K562 (cell line): ENCODE data around the gene DYNLT5. TPM values are rescaled to one million over a fixed set of nuclear protein-coding genes. Genes with fewer than 3 reads are reported as not detected.

Experiments used
- ARID2 ChIP-seq: fragments of 450-650 bp; IDR thresholded peaks from 2 replicates; pipeline ENCODE4 v1.6.1; 2017; ENCODE audit warnings: antibody characterized with exemption, mild to moderate bottlenecking
- ATF2 ChIP-seq: sonication (generic); formaldehyde crosslinking; IDR thresholded peaks from 2 replicates; pipeline ENCODE4 v1.8.1; 2022; ENCODE audit warnings: missing genetic modification reagents
- CBX2 ChIP-seq: fragments of 200-600 bp; sonication (generic); IDR thresholded peaks from one replicate; pipeline ENCODE4 v1.6.1; 2012; ENCODE audit warnings: mild to moderate bottlenecking, low read length, inconsistent platforms; ENCODE audit not compliant: insufficient read depth, poor library complexity, severe bottlenecking
- CEBPB ChIP-seq: fragments of 450-650 bp; IDR thresholded peaks from 2 replicates; pipeline ENCODE4 v1.6.1; 2016; ENCODE audit warnings: missing genetic modification characterization, missing compliant biosample characterization
- CREB3 ChIP-seq: fragments of 450-650 bp; conservative IDR thresholded peaks from 2 replicates; pipeline ENCODE4 v1.6.1; 2016; ENCODE audit warnings: missing genetic modification characterization, low read depth, mild to moderate bottlenecking, missing compliant biosample characterization, moderate library complexity
- DPF2 ChIP-seq: fragments of 450-650 bp; IDR thresholded peaks from 2 replicates; pipeline ENCODE4 v1.6.1; 2016
- EP400 ChIP-seq: fragments of 450-650 bp; IDR thresholded peaks from 2 replicates; pipeline ENCODE4 v1.6.1; 2017; ENCODE audit warnings: antibody characterized with exemption, mild to moderate bottlenecking, moderate library complexity
- FOSL1 ChIP-seq: fragments of 200-800 bp; sonication (Bioruptor generic); conservative IDR thresholded peaks from 2 replicates; pipeline ENCODE4 v1.6.1; 2016; ENCODE audit warnings: missing genetic modification characterization, missing compliant biosample characterization
- GTF2A2 ChIP-seq: IDR thresholded peaks from 2 replicates; pipeline ENCODE4 v1.6.1; 2016; ENCODE audit warnings: mild to moderate bottlenecking, missing genetic modification characterization, missing compliant biosample characterization
- JUND ChIP-seq, 2 experiments: IDR thresholded peaks; 2 replicates in 1 of 2; 3 replicates in 1 of 2; pipeline ENCODE4 v1.6.1; 2011; ENCODE audit warnings: borderline replicate concordance in 2 of 2, low read depth in 2 of 2, low read length in 2 of 2, improper control_type of control experiment in 1 of 2, missing biosample characterization in 1 of 2, missing genetic modification characterization in 1 of 2, missing genetic modification reagents in 1 of 2
- KDM1A ChIP-seq, 2 experiments: fragments of 450-650 bp; IDR thresholded peaks; 2 replicates each; pipeline ENCODE4 v1.6.1; 2016; ENCODE audit warnings: mild to moderate bottlenecking in 2 of 2
- MECOM ChIP-seq: fragments of 250-450 bp; sonication (Bioruptor Pico); IDR thresholded peaks from 2 replicates; pipeline ENCODE4 v1.8.0; 2022; ENCODE audit warnings: inconsistent platforms
- MEIS2 ChIP-seq: fragments of 450-650 bp; IDR thresholded peaks from 2 replicates; pipeline ENCODE4 v1.6.1; 2014; ENCODE audit warnings: mild to moderate bottlenecking; ENCODE audit not compliant: partially characterized antibody
- PHF8 ChIP-seq: fragments of 200-600 bp; sonication (generic); IDR thresholded peaks from 2 replicates; pipeline ENCODE4 v1.6.1; 2012; ENCODE audit warnings: mixed run types, mild to moderate bottlenecking, inconsistent platforms, low read length, moderate library complexity, borderline replicate concordance
- RBBP5 ChIP-seq: fragments of 200-600 bp; sonication (generic); IDR thresholded peaks from 2 replicates; pipeline ENCODE4 v1.6.1; 2012; ENCODE audit warnings: borderline replicate concordance, mild to moderate bottlenecking, low read length, control low read depth, inconsistent platforms; ENCODE audit not compliant: insufficient read depth, poor library complexity, severe bottlenecking
- RBFOX2 ChIP-seq: fragments of 200-400 bp; formaldehyde crosslinking; IDR thresholded peaks from 2 replicates; pipeline ENCODE4 v1.6.1; 2017; ENCODE audit warnings: low read depth, mild to moderate bottlenecking, low read length, moderate library complexity
- RBM34 ChIP-seq: fragments of 200-400 bp; formaldehyde crosslinking; IDR thresholded peaks from 2 replicates; pipeline ENCODE4 v1.6.1; 2018; ENCODE audit warnings: low read length, borderline replicate concordance; ENCODE audit not compliant: insufficient read depth
- RCOR1 ChIP-seq, 2 experiments: IDR thresholded peaks; 2 replicates each; pipeline ENCODE4 v1.6.1; 2012; ENCODE audit warnings: low read depth in 2 of 2, low read length in 2 of 2, borderline replicate concordance in 1 of 2, improper control_type of control experiment in 1 of 2
- RFX5 ChIP-seq: IDR thresholded peaks from 2 replicates; pipeline ENCODE4 v1.6.1; 2011; ENCODE audit warnings: low read depth, mild to moderate bottlenecking, improper control_type of control experiment, low read length
- SIN3A ChIP-seq, 2 experiments: fragments of 150-350 bp in 1 of 2; IDR thresholded peaks; 2 replicates each; pipeline ENCODE4 v1.6.1; 2011 to 2016; ENCODE audit warnings: borderline replicate concordance in 2 of 2, low read depth in 2 of 2, low read length in 2 of 2, mild to moderate bottlenecking in 2 of 2, moderate library complexity in 2 of 2; ENCODE audit not compliant: control insufficient read depth in 1 of 2
- SMAD2 ChIP-seq: fragments of 150-350 bp; IDR thresholded peaks from 2 replicates; pipeline ENCODE4 v1.6.1; 2014; ENCODE audit warnings: low read depth, mild to moderate bottlenecking, low read length
- TCF3 ChIP-seq: sonication (generic); formaldehyde crosslinking; IDR thresholded peaks from 2 replicates; pipeline ENCODE4 v1.4.0; 2020; ENCODE audit warnings: mild to moderate bottlenecking, missing genetic modification reagents
- ZNF217 ChIP-seq: sonication (generic); formaldehyde crosslinking; IDR thresholded peaks from 2 replicates; pipeline ENCODE4 v1.8.0; 2022; ENCODE audit warnings: mild to moderate bottlenecking, missing genetic modification reagents
- ZNF431 ChIP-seq: sonication (generic); formaldehyde crosslinking; IDR thresholded peaks from 2 replicates; pipeline ENCODE4 v1.8.0; 2022; ENCODE audit warnings: mild to moderate bottlenecking, missing genetic modification reagents
- ZNF512 ChIP-seq: IDR thresholded peaks from 2 replicates; pipeline ENCODE4 v1.6.1; 2016; ENCODE audit warnings: missing genetic modification characterization, missing compliant biosample characterization
- polyA plus RNA-seq, 8 experiments: library from polyadenylated mRNA; depleted of rRNA in 4 of 8; stranded (reverse) in 5 of 8; unstranded in 3 of 8; fragments of >200 nt; fragmentation: Nextera tagmentation in 2 of 8; fragmentation: Illumina TruSeq in 1 of 8; extraction: Ambion mirVana in 2 of 8; extraction: Trizol in 1 of 8; gene quantifications; 2 replicates each; pipeline versions ENCODE4 v1.2.1 to v1.2.3, GENCODE V29; 2011 to 2014; ENCODE audit warnings: inconsistent platforms in 1 of 8, missing spikeins in 1 of 8
- total RNA-seq, 7 experiments: library from RNA; depleted of rRNA in 6 of 7; stranded (reverse); fragments of >200 nt in 6 of 7; fragmentation: Illumina TruSeq in 2 of 7; extraction: Trizol in 2 of 7; gene quantifications; 2 replicates each; pipeline versions ENCODE4 v1.2.1 to v1.2.3, GENCODE V29; 2011 to 2021; ENCODE audit warnings: low replicate concordance in 1 of 7

DYNLT5 gene
- total and polyA plus RNA-seq, 9 of the 15 experiments (the other 6 are each of a cell fraction or from before 2014, with no cell fraction given) = not detected

- TF ChIP-seq PHF8 (no peak), TCF3 (CRISPR knock-in tag) (no peak), KDM1A (IDR thresholded peaks at IDR 0.05) (0 out of 4 replicates have a peak, but pooled peaks have one; percentile 14 to 21), MECOM (CRISPR knock-in tag) (no peak), GTF2A2 (tag) (no peak), ARID2 (no peak), ZNF512 (tag) (no peak), SMAD2 (no peak), CBX2 (no peak), ZNF217 (CRISPR knock-in tag) (no peak), MEIS2 (peak; percentile 49), FOSL1 (tag) (peak; percentile 74), RBBP5 (no peak), CEBPB (tag) (no peak), ATF2 (no peak), RBM34 (no peak), EP400 (no peak), SIN3A (IDR thresholded peaks at IDR 0.05; ENCODE audit: borderline replicate concordance in 2 of 2, control insufficient read depth in 1 of 2, low read depth in 2 of 2, low read length in 2 of 2) (no peak), DPF2 (0 out of 2 replicates have a peak, but pooled peaks have one; percentile 19), RFX5 (no peak), RCOR1 (IDR thresholded peaks at IDR 0.05; ENCODE audit: borderline replicate concordance in 1 of 2, low read depth in 2 of 2, low read length in 2 of 2) (peak in 1 of 2 experiments; percentile 30; a peak in 1 of 4 replicates), JUND (IDR thresholded peaks at IDR 0.05; ENCODE audit: borderline replicate concordance, low read depth, low read length) (peak; percentile 66; the same call in 1 of the 2 replicates), JUND (tag; IDR thresholded peaks at IDR 0.05; ENCODE audit: borderline replicate concordance, low read depth, low read length) (peak; percentile 74; the same call in 2 of the 3 replicates), RBFOX2 (no peak), CREB3 (tag) (no peak), ZNF431 (CRISPR knock-in tag) (no peak)
Measured at GRCh38 chr1:66770694-66771093, 18.4 kb downstream of the DYNLT5 start (continued).
